SK-MEL-5 (cell line): Measurements from ENCODE around the gene TSC22D2. TPM values are rescaled to one million over a fixed set of nuclear protein-coding genes. Genes with fewer than 3 reads are reported as not detected.

Experiments used
- DNase-seq: peaks from one replicate; pipeline ENCODE4 v3.0.0-alpha.2; 2016; ENCODE audit warnings: low read depth, low spot score
- in situ Hi-C: cut with HindIII; loops from 2 replicates; pipeline ENCODE4 v1.10.0; 2016; ENCODE audit warnings: low sequenced_read_pairs, high pct_unique_total_duplicates, low pct_unique_long_range_greater_than_20kb
- total RNA-seq: library from RNA; depleted of rRNA; stranded (reverse); fragments of >200 nt; shearing (Covaris generic); gene quantifications from 2 replicates; pipeline ENCODE4 v1.2.3, GENCODE V29; 2014

The TSC22D2 gene
- total RNA-seq, 1 experiment from 2014 or later = 6.3 TPM

DNA sequence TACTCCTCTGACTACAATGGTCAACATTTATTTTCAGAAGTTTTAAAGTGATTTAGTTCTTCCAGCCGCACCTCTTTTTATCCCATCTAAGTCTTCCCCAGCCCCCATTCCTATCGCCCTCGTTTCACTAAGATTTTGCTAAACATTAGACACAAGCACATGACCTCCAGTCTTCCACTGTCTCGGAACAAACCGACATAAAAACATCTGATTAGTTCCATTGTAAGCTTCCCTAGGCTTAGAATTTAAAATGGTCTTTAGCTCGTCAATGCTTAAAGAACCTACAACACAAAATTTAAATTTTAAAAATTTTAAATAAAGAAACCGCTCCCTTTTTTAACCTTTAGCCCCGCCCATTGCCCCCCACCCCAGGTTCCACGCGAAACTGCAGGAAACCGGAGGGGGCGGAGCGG lies 284 bp upstream of the TSC22D2 start:
- DNase-seq = peak; percentile 81
- in situ Hi-C loops = no loop called here

- DNase-seq = no peak
- in situ Hi-C loops = no loop called here
Measured at GRCh38 chr3:150409125-150409511, 1.0 kb downstream of the TSC22D2 start.

- DNase-seq = peak; percentile 53
- in situ Hi-C loops = no loop called here
Measured at GRCh38 chr3:150409512-150410310, 1.6 kb downstream of the TSC22D2 start.

GRCh38 chr3:150410311-150411105 lies 2.4 kb downstream of the TSC22D2 start:
- peak; percentile 38 for DNase-seq
- in situ Hi-C loops = no loop called here

DNA sequence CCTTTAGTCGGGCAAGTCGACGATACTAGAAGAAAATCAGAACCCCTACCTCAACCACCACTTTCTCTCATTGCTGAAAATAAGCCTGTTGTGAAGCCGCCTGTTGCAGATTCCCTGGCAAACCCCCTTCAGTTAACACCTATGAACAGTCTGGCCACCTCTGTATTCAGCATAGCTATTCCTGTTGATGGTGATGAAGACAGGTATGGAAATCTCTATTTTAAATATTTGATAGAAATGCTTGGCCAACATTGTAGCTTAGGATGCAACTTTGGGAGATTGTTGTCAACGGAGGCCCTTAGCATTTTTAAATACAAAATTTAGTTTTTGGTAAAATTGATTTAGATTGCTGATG lies 3.0 kb downstream of the TSC22D2 start:
- in situ Hi-C loops = no loop called here
- DNase-seq = no peak

DNA sequence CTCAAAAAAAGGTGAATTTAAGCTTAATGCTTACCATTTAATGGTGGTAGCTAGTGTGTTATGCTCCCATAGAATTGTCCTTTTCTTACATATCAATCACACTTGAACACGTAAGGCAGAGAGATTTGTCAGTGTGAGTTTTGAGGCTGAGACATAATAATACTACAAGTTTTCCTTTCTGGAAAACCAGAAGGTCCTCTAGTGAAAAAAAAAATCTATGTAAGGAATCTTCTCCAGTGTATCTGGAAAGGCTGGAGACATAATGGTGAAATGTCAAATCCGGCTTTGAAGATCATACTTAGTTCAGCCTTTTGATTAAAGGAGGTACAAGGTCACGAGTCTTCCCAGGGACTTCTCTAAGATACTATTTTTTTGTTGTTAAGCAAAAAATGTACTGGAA lies 3.4 kb downstream of the TSC22D2 start:
- DNase-seq = no peak

DNA sequence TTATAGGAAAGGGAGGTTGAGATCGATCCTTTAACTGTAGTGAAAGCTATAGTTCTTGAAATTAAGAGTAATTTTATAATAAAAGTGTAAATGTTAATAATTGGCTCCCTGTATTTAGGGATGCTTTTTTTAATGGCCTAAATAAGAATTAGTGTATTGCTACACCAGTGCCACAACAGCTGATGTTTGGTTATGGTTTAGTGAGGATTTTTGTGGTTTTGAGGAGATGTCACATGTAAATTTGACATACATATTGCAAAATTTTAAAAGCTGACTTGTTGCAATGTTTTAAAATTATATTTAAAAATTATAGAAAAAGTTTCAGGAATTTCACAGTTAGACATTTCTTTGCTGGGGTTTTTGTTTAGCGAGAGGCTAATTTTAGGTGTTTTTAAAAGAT lies 3.9 kb downstream of the TSC22D2 start:
- no peak for DNase-seq
- in situ Hi-C loops = no loop called here

More for the DNA sequence above, 3.4 kb downstream of the TSC22D2 start:
- in situ Hi-C loops = no loop called here

DNA sequence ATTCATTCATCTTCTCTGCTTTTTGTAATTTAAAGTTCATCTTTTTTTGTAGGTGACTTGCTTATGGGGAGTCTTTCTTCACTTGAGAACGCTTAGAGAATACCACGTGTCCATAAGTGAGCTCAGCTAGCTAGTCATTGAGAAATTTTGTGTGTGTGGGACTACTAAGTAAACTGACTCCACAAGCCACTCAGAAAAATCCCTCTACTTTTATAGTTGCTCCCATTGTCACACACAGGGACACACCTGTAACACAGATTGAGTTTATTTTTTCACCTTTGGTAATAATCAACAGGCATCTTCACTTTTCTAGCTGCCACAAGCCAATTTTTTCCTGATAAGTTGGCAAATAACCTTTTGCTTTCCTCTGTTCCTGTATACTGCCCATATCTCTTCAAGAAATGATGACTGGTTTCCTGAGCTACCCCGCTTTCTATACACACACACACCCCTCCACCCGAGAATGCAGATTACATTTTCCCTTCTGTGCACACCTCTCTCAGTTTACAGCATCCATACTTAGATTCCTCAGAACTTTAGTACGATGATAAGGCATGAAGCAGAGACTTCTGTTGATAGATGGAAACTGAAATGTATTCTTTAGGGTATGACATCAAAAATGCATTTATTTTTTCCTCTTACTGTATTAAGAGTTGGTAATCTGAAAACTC lies 4.6 kb downstream of the TSC22D2 start:
- DNase-seq = peak; percentile 45
- in situ Hi-C loops = no loop called here

GRCh38 chr3:150414258-150414657 lies 6.2 kb downstream of the TSC22D2 start:
- peak; percentile 84 for DNase-seq
- in situ Hi-C loops = no loop called here

DNA sequence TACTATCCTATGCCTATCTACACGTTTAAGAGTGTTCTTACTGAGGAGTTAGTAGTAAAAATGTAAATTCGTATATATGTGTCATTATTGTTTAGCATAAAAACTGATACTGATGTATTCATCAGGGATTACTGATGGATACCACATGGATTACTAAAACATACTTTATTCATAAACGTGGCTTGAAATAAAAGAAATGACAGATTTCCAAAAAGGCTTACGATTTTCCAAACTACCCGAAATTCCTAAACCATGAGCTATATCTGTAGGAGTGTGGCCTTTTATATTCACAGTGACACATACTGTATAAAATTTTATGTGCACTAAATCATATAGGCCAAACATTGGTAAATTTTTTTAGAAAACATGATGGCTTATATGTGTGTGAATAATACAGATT lies 6.9 kb downstream of the TSC22D2 start:
- in situ Hi-C loops = no loop called here
- no peak for DNase-seq

- DNase-seq = no peak
- in situ Hi-C loops = no loop called here
Measured at GRCh38 chr3:150419076-150419868, 11.2 kb downstream of the TSC22D2 start.

DNA sequence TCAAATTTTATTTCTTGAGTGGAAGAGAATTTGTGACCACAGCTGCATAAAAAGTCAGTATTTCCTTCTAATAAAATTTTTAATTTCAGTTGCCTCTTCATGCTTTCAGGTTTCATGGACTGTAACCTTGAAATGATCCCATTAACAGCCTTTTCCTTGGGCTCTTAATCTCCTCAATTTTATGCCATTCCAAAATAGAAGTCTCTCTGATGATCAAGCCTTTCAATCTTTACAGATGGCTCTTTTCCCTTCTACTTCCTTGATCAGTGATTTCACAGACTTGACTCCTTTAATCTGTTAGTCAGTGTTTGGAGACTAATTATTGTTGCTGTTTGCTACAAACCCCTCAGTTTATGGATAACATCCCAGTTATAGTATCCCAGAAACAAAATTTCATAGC lies 11.9 kb downstream of the TSC22D2 start:
- no peak for DNase-seq
- in situ Hi-C loops = no loop called here

DNA sequence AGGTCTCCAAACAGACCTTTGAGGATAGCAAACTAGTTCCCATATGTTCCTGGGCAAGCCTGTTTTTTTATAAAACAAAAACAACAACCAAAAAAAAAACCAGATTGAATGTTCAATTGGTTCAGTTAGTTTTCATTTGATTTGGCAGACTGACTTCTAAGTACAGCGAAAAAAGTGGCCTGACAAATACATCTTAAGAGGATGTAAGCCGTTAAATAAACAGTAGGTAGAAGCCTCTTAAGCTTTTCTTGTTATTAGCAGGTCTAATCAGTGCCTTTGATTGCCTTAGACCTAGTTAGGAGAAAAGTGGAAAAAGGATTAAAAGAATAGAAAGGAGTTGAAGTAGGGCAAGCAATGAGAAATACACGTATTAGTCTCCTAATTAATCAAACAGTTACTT lies 13.2 kb downstream of the TSC22D2 start:
- DNase-seq = no peak
- in situ Hi-C loops = no loop called here

DNA sequence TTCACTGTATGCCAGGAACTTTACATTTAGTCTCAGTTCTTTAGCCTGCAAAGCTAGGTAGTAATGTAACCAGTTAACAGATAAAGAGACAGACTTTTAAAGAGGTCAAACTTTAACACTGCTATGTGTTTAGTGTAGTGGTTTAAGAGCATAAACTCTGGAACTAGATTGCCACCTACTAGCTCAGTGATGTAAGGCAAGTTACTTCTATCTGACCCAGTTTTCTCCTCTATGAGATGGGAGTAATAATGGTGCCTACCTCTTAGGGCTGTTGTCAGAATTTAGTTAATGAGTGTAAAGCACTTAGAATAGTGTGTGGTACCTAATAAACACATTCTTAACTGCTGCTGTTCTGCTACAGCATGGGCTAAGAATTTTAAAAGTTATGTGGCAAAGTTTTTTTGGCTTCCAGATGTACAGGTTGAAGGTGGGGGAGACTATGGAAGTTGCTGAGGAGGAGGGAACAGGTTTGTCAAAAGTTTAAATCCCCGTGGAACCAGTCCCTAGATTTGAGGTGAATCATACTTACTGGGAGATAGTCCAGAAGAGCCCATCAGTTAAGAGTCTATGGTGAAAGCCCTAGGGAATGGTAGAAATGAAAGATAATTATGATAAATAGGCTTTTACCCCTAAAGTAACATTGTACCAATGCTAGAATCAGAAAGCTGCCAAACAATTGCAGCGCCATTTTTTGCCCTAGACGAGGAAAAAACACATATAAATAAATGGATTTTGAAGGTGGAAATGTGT lies 13.9 kb downstream of the TSC22D2 start:
- DNase-seq = no peak
- in situ Hi-C loops = no loop called here

- in situ Hi-C loops = no loop called here
- DNase-seq = no peak
Measured at GRCh38 chr3:150422907-150423306, 14.8 kb downstream of the TSC22D2 start.

GRCh38 chr3:150423761-150424160 lies 15.7 kb downstream of the TSC22D2 start:
- in situ Hi-C loops = no loop called here
- no peak for DNase-seq

GRCh38 chr3:150426292-150426691 lies 18.2 kb downstream of the TSC22D2 start:
- no peak for DNase-seq
- in situ Hi-C loops = no loop called here
